Measurements from ENCODE around the gene KCNAB1. TPM values are rescaled to one million over a fixed set of nuclear protein-coding genes. Genes with fewer than 3 reads are reported as not detected.

Gene KCNAB1
- total and polyA plus RNA-seq, 2 donors (not counting 3 experiments of a cell fraction or from before 2014, with no cell fraction given): 0.21 TPM; not detected in 1

DNA sequence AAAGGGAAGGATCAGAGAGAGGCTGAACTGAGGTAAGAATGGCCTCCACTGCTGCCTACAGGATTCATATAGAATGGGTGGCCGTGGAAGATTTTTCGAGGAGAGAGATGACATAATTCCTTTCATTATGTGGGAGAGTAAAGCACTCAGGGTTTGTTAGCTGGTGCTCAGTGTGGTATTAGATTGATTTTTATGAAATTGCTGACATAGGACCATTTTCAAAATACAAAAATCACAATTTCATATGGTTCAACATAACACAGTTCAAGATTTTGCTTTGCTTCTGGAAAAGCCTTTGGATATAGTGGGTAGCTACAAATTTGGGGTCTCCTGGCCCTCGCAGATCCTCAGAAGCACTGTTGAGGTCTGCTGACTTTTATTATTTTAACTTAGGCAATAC, 95.4 kb downstream of the KCNAB1 start:
- FAIRE-seq (no peak), DNase-seq (ENCODE audit: low read depth, low spot score) (no peak)
- Histone ChIP-seq H4K20me1 (replicated peaks; ENCODE audit: control insufficient read depth, extremely low read depth, insufficient read depth, low read length) (no peaks in the 10 kb centered on the region), H2AFZ (ENCODE audit: low read depth, low read length) (no peak overlapping the region), H3K4me2 (ENCODE audit: insufficient read depth, low read length) (no peak overlapping the region), H3K79me2 (ENCODE audit: control insufficient read depth, insufficient read depth, low read length) (no peaks in the 10 kb centered on the region), H3K36me3 (ENCODE audit: control insufficient read depth in 2 of 2, extremely low read depth in 1 of 2, insufficient read depth in 2 of 2, low read length in 2 of 2) (no peaks in the 10 kb centered on the region), H3K4me1 (ENCODE audit: control insufficient read depth, extremely low read depth, insufficient read depth, low read length) (peaks cover 18% of the 10 kb centered on the region), H3K4me3 (replicated peaks in 1 of 3; ENCODE audit: insufficient read depth in 1 of 3, low read depth in 1 of 3, low read length in 3 of 3) (no peak overlapping the region), H3K27me3 (ENCODE audit: control insufficient read depth in 2 of 2, insufficient read depth in 2 of 2, low read length in 2 of 2) (no peaks in the 10 kb centered on the region), H3K9me1 (replicated peaks; ENCODE audit: control insufficient read depth, extremely low read depth, insufficient read depth, low read length) (no peaks in the 10 kb centered on the region), H3K9ac (replicated peaks; ENCODE audit: extremely low read depth, insufficient read depth, low read length) (no peak overlapping the region), H3K27ac (ENCODE audit: insufficient read depth, low read depth, low read length) (no peak overlapping the region), H3K9me3 (replicated peaks; ENCODE audit: control insufficient read depth, insufficient read depth, low read length) (no peaks in the 10 kb centered on the region)
- BruUV-seq (replicated peaks): no TSS peak
- dilution Hi-C loops (cut with MboI; ENCODE audit: extremely low pct_ligation_motif_present, low sequenced_read_pairs): no loop called here
- no peak for TF ChIP-seq FOS (IDR thresholded peaks at IDR 0.05; ENCODE audit: borderline replicate concordance, insufficient read depth, low read length)
- TF ChIP-seq POLR2AphosphoS5 (IDR thresholded peaks at IDR 0.05; ENCODE audit: insufficient read depth, low read depth, low read length): no peak
- TF ChIP-seq CTCF (IDR thresholded peaks at IDR 0.05; ENCODE audit: extremely low read depth in 1 of 2, insufficient read depth in 1 of 2, low read depth in 1 of 2, low read length in 2 of 2): no peak
- TF ChIP-seq GATA2 (IDR thresholded peaks at IDR 0.05; ENCODE audit: insufficient read depth, insufficient read length, low read depth, low read length): no peak
- no peak for TF ChIP-seq POLR2A (IDR thresholded peaks at IDR 0.05; ENCODE audit: low read depth, low read length)
- no peak for TF ChIP-seq EZH2 (IDR thresholded peaks at IDR 0.05; ENCODE audit: borderline replicate concordance, low read depth, low read length, severe bottlenecking)
- TF ChIP-seq JUN (IDR thresholded peaks at IDR 0.05; ENCODE audit: borderline replicate concordance, insufficient read depth, insufficient read length, low read depth): no peak
- no peak for TF ChIP-seq MYC (IDR thresholded peaks at IDR 0.05; ENCODE audit: low read depth, low read length)
- TF ChIP-seq, protein P1, sequence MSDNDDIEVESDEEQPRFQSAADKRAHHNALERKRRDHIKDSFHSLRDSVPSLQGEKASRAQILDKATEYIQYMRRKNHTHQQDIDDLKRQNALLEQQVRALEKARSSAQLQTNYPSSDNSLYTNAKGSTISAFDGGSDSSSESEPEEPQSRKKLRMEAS (IDR thresholded peaks at IDR 0.05; ENCODE audit: insufficient read depth, insufficient read length): no peak
- intact Hi-C loops (cut with micrococcal nuclease): no loop called here
- POLR2A ChIA-PET: no interaction called here
- CTCF ChIA-PET: interaction anchor here (1.5 kb wide), 1 partner anchor 168 kb away, joined by 3 read pairs; no protein-coding TSS in a partner anchor

Measured in endothelial cell of umbilical vein (primary cell).